Kidney epithelial cell (primary cell): ENCODE data around the gene SCUBE1. TPM values are rescaled to one million over a fixed set of nuclear protein-coding genes. Genes with fewer than 3 reads are reported as not detected.

Experiments used
- DNase-seq: peaks from one replicate; pipeline ENCODE4 v3.0.0-alpha.2; 2010; ENCODE audit warnings: low read depth
- H3K27me3 ChIP-seq: 2 replicates; pipeline ENCODE4 v1.6.0; 2011; ENCODE audit warnings: low read length; ENCODE audit not compliant: control insufficient read depth, insufficient read depth
- H3K36me3 ChIP-seq: 2 replicates; pipeline ENCODE4 v1.5.1; 2011; ENCODE audit warnings: low read length; ENCODE audit not compliant: control insufficient read depth, insufficient read depth
- H3K4me3 ChIP-seq: 2 replicates; pipeline ENCODE4 v1.5.1; 2011; ENCODE audit warnings: low read depth, mild to moderate bottlenecking, control low read depth, low read length
- CTCF ChIP-seq: IDR thresholded peaks from 2 replicates; pipeline ENCODE4 v1.5.1; 2011; ENCODE audit warnings: mild to moderate bottlenecking, moderate library complexity, low read length, control low read depth, inconsistent platforms; ENCODE audit not compliant: insufficient read depth, poor library complexity, severe bottlenecking
- total RNA-seq: library from RNA; depleted of rRNA; stranded (reverse); fragments of >200 nt; gene quantifications from 2 replicates; pipeline ENCODE4 v1.2.3, GENCODE V29; 2015

Gene SCUBE1
- total RNA-seq, 1 donor from 2014 or later: 0.04 TPM

GRCh38 chr22:43173566-43173965 is 169.6 kb downstream of the SCUBE1 start:
- H3K4me3 ChIP-seq: no peak overlapping the region
- DNase-seq: no peak
- peaks cover 5% of the 10 kb centered on the region for H3K36me3 ChIP-seq
- no peak for TF ChIP-seq CTCF
- no peaks in the 10 kb centered on the region for H3K27me3 ChIP-seq

- peaks cover 1% of the 10 kb centered on the region for H3K36me3 ChIP-seq
- TF ChIP-seq CTCF: no peak
- no peak overlapping the region for H3K4me3 ChIP-seq
- DNase-seq: no peak
- no peaks in the 10 kb centered on the region for H3K27me3 ChIP-seq
Observed at GRCh38 chr22:43172191-43172590, 171.0 kb downstream of the SCUBE1 start.

- no peaks in the 10 kb centered on the region for H3K27me3 ChIP-seq
- no peak for TF ChIP-seq CTCF
- DNase-seq: no peak
- H3K4me3 ChIP-seq: no peak overlapping the region
- peaks cover 1% of the 10 kb centered on the region for H3K36me3 ChIP-seq
Observed at GRCh38 chr22:43171607-43172006, 171.6 kb downstream of the SCUBE1 start.

- no peak for TF ChIP-seq CTCF
- Histone ChIP-seq H3K36me3 (peaks cover 1% of the 10 kb centered on the region), H3K4me3 (no peak overlapping the region), H3K27me3 (no peaks in the 10 kb centered on the region)
- DNase-seq: no peak
Observed at GRCh38 chr22:43171019-43171491, 172.1 kb downstream of the SCUBE1 start.

GRCh38 chr22:43170131-43170480 is 173.1 kb downstream of the SCUBE1 start:
- DNase-seq: no peak
- no peak overlapping the region for H3K4me3 ChIP-seq
- peaks cover 1% of the 10 kb centered on the region for H3K36me3 ChIP-seq
- TF ChIP-seq CTCF: no peak
- H3K27me3 ChIP-seq: no peaks in the 10 kb centered on the region

- Histone ChIP-seq H3K27me3 (no peaks in the 10 kb centered on the region), H3K36me3 (peaks cover 1% of the 10 kb centered on the region), H3K4me3 (no peak overlapping the region)
- no peak for DNase-seq
- no peak for TF ChIP-seq CTCF
Observed at GRCh38 chr22:43169310-43170130, 173.7 kb downstream of the SCUBE1 start.
